ENCODE results near the gene FAM53B.

Gene FAM53B

DNA sequence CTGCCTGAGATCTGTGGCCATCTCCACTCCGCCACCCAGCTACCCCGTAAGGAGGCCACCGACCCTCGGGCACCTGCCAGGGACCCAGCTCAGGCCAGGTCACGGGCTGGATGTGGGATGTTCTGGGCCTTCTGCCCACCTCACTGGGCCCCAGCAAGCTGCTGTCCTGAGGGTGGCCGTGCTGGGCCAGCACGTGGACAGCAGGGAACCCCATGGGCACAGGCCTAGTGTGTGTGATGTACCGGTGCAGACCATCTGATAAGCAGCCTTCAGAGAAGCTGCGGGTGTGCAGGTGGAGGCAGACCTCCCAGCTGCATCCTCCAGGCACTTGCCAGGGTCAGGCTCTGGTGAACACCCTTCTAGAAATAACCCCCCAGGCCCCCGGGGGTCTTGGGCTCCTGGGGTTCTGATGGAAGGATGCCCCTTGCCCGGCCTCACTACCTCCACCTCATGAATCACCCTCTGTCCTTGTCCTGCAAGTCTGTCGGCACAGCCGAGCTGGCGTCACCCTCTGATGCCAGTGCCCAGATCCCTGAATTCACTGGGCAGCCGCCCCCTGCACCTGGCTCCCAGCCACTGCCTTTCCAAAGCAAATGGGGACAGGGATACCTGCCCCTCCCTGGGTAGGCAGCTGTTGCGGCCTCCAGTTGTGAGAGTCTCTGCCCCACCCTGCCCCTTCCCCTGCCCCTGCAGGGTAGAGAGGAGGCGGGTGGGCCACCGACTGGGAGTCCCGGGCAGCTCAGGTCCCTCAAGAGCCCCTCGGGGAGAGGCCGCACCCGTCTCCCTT, 139.8 kb downstream of the FAM53B start:
- in situ Hi-C loops (cut with HindIII; ENCODE audit: low sequenced_read_pairs) = no loop called here

DNA sequence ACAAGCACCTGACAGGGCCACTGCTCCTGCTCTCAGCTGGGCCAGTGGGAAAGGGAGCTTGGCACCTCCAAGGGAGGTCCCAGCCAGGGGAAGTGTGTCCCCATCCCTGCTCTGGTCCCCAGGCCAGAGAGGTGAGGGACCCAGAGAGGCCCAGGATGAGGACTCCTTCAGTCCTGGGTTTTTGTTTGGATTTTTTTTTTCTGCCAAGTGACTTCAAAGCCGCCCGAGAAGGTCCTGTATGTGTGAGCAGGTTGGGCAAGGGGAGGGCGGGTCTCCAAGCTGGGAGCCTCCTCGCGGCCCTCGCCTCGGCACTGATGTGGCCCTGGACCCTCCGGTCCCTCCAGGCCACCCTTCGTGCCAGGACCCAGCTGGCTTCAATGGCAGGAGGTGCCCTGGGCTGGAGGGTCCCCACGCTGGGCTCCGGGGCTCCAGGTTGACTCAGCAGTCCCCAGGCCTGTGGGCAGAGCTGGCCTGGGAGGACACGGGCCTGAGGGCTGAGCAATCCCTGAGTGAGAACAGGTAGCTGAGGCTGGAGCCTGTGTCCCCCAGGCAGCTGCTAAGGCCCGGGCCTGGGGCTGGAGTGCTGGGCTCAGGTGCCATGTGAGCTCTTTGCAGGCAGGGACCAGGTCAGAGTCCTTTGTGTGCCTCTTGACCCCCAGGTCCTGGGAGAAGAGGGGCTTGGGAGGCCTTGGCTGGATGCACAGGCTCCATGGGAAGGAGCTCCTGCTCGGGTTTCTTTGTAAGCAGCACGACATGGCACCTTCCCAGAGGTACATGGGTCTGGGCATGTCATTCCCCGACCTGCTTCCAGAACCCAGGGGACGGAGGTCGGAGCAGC, 140.6 kb downstream of the FAM53B start:
- in situ Hi-C loops (cut with HindIII; ENCODE audit: low sequenced_read_pairs) = no loop called here

DNA sequence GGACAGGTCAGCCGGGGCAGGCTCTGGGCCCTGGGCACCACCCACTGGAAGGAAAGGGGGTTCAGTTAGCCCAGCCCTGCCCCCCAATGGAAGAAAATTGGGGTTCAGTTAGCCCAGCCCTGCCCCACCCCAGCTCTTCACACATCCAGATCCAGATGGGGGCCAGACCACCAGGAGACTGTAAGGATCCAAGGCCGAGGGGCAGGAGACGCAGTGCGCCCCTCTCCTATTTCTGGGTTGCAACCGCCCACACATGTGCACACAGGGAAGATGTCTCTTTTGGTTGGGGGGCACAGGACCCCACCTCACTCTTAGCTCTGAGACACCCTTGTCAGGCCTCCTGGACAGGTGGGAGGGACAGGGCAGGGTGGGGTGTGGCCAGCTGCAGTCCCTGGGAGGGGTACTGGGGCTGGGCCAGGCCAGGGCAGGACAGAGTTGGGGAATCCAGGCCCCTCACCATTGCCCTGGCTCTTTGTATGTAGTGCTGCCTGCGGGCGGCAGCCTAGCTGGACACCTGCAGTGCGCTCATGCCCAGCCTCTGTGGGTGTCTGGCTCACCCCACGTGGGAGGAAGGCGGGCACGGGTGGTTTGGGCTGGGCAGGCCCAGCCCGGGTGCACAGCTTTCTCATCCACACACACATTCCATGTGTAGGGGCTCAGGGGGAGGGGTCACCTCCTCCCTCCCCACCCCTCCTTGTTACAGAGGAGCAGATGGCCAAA, 141.4 kb downstream of the FAM53B start:
- in situ Hi-C loops (cut with HindIII; ENCODE audit: low sequenced_read_pairs) = no loop called here

- in situ Hi-C loops (cut with HindIII; ENCODE audit: low sequenced_read_pairs) = no loop called here
Observed at GRCh38 chr10:124602121-124602561, 142.0 kb downstream of the FAM53B start.

- in situ Hi-C loops (cut with HindIII; ENCODE audit: low sequenced_read_pairs) = no loop called here
Observed at GRCh38 chr10:124601431-124602120, 142.6 kb downstream of the FAM53B start.

GRCh38 chr10:124601016-124601415, 143.2 kb downstream of the FAM53B start:
- in situ Hi-C loops (cut with HindIII; ENCODE audit: low sequenced_read_pairs) = no loop called here

- in situ Hi-C loops (cut with HindIII; ENCODE audit: low sequenced_read_pairs) = no loop called here
Observed at GRCh38 chr10:124600051-124600880, 143.9 kb downstream of the FAM53B start.

DNA sequence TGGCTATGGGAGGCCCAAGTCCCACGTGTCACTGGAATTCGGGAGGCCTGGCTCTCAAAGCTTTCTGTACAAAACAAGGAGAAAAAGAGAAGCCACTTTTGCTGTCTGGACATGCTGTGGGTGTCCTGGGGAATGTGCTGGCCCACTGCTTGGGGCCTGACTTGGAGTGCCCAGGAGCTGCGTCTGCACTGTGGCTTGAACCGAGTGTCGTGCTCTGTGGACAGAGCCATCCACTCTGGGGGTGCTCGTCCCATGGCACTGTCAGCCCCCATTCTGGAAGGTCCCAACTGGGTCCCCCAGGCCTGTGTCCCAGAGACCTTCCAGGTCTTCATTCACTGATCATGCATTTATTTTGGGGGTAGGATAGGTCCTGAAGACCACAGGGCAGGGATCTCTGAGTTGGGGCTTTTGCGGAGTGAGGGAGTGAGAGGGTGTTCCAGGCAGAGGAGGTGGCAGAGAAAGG, 144.6 kb downstream of the FAM53B start:
- in situ Hi-C loops (cut with HindIII; ENCODE audit: low sequenced_read_pairs) = no loop called here

GRCh38 chr10:124598773-124599587, 145.2 kb downstream of the FAM53B start:
- in situ Hi-C loops (cut with HindIII; ENCODE audit: low sequenced_read_pairs) = no loop called here

DNA sequence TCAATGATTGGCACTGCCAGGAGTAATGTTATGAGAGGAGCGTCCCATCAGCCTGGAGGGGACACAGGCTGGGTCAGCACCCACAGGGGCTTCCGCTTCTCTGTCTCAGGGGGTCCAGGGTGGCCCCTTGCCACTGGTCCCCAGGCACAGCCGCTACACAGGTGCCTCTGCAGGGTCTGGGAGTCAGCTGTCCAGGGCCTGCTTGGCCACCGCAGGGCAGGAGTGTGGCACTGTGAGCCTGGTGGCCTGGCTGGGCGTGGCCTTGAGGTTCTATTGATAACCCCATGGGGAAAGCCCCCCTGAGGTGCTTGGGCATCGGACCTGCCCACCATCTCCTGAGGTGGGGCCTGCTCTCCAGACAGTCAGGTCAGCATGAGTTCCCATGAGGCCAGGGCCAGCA, 146.0 kb downstream of the FAM53B start:
- in situ Hi-C loops (cut with HindIII; ENCODE audit: low sequenced_read_pairs) = no loop called here

- in situ Hi-C loops (cut with HindIII; ENCODE audit: low sequenced_read_pairs) = no loop called here
Observed at GRCh38 chr10:124597846-124598165, 146.4 kb downstream of the FAM53B start.

DNA sequence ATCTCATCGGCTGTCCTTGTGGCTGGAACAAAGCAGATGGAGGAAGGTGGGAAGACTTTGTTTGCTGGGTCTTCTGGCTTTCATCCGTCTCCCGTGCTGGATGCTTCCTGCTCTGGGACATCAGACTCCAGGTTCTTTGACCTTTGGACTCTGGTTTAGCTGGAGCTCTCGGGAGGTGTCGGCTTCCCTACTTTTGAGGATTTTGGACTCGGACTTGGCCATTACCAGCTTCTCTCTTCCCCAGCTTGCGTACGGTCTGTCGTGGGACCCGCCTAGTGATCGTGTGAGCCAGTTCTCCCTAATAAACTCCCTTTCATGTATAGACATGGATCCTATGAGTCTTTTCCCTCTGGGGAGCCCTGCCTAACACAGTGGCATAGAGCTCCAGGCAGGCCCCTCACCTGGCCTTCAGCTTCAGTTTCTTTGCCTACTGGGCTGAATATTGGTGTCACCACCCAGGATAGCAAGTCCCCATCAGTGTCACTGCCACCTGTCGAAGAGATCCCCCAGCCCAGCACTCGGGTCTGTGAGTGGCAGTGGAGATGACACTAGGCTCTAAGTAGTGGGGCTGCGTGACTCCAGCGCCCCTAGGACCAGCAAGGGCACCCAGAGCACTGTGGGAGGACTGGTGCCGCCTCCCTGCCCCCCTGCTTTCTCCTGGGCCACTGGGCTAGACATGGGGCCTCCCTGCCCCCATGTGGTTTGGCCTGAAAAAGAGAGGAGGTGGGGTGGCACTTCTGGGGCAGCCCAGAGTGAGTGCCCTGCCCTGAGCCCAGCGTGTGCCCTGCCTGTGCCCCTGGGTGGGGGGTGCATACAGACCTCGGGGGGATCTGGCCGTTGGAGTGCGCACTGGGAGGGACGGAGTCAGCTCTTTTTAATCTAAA, 147.0 kb downstream of the FAM53B start:
- in situ Hi-C loops (cut with HindIII; ENCODE audit: low sequenced_read_pairs) = no loop called here

- in situ Hi-C loops (cut with HindIII; ENCODE audit: low sequenced_read_pairs) = no loop called here
Observed at GRCh38 chr10:124596116-124596785, 147.9 kb downstream of the FAM53B start.

- in situ Hi-C loops (cut with HindIII; ENCODE audit: low sequenced_read_pairs) = no loop called here
Observed at GRCh38 chr10:124595143-124595883, 148.9 kb downstream of the FAM53B start.

GRCh38 chr10:124594240-124594639, 149.9 kb downstream of the FAM53B start:
- in situ Hi-C loops (cut with HindIII; ENCODE audit: low sequenced_read_pairs) = no loop called here

DNA sequence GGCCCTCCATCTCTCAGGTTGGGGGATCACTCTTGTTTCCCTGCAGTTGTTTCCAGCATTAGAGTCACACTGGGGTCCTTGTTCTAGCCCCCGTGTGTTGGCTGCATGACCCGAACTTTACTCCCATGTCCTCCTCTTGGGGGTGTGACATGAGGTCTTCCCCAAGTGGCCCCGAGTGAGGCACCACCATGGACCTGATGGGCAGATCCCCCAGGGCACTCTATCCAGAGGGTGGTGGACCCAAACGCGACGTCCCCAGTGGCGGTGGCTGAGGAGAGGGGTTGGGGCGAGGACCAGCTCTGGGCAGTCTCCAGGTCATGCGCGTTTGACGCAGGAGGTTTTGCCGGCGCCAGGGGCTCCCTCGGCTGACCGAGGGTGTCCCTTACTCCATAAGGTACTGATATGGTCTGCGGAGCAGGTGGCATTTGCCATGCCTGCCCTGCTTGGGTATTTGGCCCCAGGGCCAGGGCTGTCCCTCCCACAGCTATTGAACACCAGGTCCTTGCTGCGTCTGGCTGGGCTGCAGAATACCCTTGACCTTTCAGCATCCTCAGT, 150.7 kb downstream of the FAM53B start:
- in situ Hi-C loops (cut with HindIII; ENCODE audit: low sequenced_read_pairs) = no loop called here
